ENCODE data around the gene MS4A3.

GRCh38 chr11:60064111-60064510 lies 7.6 kb downstream of the MS4A3 start:
- TF ChIP-seq CTCF (IDR thresholded peaks at IDR 0.05; ENCODE audit: insufficient read depth, low read length) (no peak), POLR2AphosphoS5 (IDR thresholded peaks at IDR 0.05; ENCODE audit: low read depth) (no peak), REST (IDR thresholded peaks at IDR 0.05; ENCODE audit: insufficient replicate concordance, low read depth) (no peak), SPI1 (IDR thresholded peaks at IDR 0.05; ENCODE audit: borderline replicate concordance, low read depth) (peak; percentile 100)
